ENCODE data around the gene CORIN. TPM values are rescaled to one million over a fixed set of nuclear protein-coding genes. Genes with fewer than 3 reads are reported as not detected.
"Not testable (repeated sequence)": the region's sequence is repeated elsewhere in the genome, so short reads cannot be mapped to it uniquely, and the experiment has no call there.

CORIN gene
- total and polyA plus RNA-seq, 7 donors: under 0.01 to 2.5 (median 0.34) TPM

- intact Hi-C loops (cut with DNase I): no loop called here
- peaks cover 0 to 44% (median 6%) of the 10 kb centered on the region in 4 donors for H3K36me3 ChIP-seq
- TF ChIP-seq POLR2A (IDR thresholded peaks at IDR 0.05) (no peak), CTCF (IDR thresholded peaks at IDR 0.05) (no peak), POLR2AphosphoS5 (IDR thresholded peaks at IDR 0.05) (no peak), EP300 (IDR thresholded peaks at IDR 0.05) (no peak)
- WGBS, 2 donors: 95 to 99% methylated on average over 1 of the region's 1 CpG
- no peak overlapping the region for H3K4me3 ChIP-seq
- H3K9me3 ChIP-seq: no peaks in the 10 kb centered on the region
- no peaks in the 10 kb centered on the region for H3K27me3 ChIP-seq
- no peak for DNase-seq
- H3K4me1 ChIP-seq: no peaks in the 10 kb centered on the region
- H3K27ac ChIP-seq: no peak overlapping the region
Observed at GRCh38 chr4:47560682-47561081, 277.2 kb downstream of the CORIN start.

DNA sequence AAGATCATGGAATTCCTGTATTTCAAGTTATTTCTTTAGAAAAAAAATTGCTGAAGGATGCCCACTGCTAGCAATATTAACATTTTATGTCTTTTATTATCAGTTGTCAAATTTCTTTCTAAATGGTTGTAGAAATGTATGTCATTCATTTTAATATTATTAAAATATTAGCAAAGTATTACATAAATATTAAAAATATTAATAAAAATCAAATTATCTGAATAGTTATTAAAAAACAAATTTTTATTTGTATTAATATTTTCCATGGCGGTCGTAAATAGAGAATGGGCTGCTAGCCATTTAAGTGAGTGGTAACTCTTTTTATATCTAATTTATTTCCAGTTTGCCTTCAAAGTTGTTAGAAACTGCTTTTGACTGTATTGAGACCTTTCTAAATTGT lies 280.6 kb downstream of the CORIN start:
- WGBS, 2 donors: 98% methylated on average over 2 of the region's 2 CpGs
- no peak for TF ChIP-seq POLR2AphosphoS5 (IDR thresholded peaks at IDR 0.05)
- no peak for TF ChIP-seq POLR2A (IDR thresholded peaks at IDR 0.05)
- Histone ChIP-seq H3K36me3 (peaks cover 0 to 62% (median 9%) of the 10 kb centered on the region in 4 donors), H3K4me1 (no peaks in the 10 kb centered on the region), H3K27ac (no peak overlapping the region), H3K9me3 (no peaks in the 10 kb centered on the region), H3K4me3 (no peak overlapping the region), H3K27me3 (no peaks in the 10 kb centered on the region)
- no peak for DNase-seq
- intact Hi-C loops (cut with DNase I): no loop called here

DNA sequence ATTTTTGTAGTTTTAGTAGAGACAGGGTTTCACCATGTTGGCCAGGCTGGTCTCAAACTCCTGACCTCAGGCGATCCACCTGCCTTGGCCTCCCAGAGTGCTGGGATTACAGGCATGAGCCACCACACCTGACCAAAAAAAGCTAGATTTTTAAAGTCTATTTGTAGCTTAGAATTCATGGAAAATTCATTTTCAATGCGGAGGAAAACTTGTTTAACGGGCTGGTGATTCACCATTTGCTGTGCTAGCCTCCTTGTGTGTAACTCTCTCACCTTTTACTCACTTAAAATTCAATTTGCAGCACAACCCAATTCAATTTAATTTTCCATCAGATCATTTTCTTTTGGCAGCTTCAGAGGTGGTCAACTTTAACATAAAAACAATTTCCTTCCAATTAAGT lies 281.9 kb downstream of the CORIN start:
- WGBS, 2 donors: 80 to 96% methylated on average over 3 of the region's 3 CpGs
- H3K4me3 ChIP-seq; H3K9me3 ChIP-seq; intact Hi-C loops (cut with DNase I); H3K27ac ChIP-seq; H3K27me3 ChIP-seq; DNase-seq; H3K4me1 ChIP-seq: not testable (repeated sequence)
- H3K36me3 ChIP-seq: peaks cover 0 to 48% (median 4%) of the 10 kb centered on the region in 4 donors

DNA sequence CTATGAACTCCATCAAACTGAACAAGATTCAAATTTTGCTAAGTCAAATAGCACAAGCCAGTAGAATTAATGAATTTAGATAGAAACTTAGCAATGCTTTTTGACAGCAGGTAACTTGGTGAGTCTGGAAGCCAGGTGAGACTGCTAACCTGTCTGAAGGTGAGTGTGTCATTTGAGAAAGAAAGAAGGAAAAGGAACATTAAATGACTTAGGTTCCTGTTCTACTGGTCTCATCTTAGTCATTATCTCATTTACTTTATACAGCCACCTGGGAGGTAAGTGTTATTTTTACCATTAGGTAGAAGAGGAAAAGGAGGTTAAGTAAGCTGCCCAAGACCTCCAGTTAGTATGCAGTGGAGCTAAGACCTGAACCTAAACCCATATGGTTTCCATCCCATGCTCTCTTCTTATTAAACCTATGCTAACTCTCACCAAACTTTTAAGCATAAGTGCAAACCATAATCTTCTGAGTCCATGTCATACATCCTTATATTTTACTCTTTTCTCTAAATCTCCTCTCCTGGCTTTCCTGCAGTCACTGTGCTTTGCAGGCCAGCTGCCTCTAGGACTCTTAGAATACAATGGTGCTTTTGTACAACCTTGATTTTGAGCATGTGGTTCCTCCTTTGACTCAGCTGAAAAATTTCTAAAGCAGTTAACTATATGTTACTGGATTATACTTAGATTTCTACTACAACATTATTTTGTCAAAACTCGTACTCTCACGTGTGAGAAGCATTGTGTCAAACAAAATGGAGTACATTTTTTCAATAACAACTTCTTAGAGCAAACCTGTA lies 284.3 kb downstream of the CORIN start:
- no peak overlapping the region for H3K27ac ChIP-seq
- H3K4me3 ChIP-seq: no peak overlapping the region
- 66 to 87% methylated on average over 2 of the region's 2 CpGs for WGBS, 2 donors
- H3K9me3 ChIP-seq: no peaks in the 10 kb centered on the region
- intact Hi-C loops (cut with DNase I): no loop called here
- DNase-seq: no peak
- TF ChIP-seq POLR2AphosphoS5 (IDR thresholded peaks at IDR 0.05) (no peak), EP300 (IDR thresholded peaks at IDR 0.05) (no peak), CTCF (IDR thresholded peaks at IDR 0.05) (no peak), POLR2A (IDR thresholded peaks at IDR 0.05) (no peak)
- H3K4me1 ChIP-seq: no peaks in the 10 kb centered on the region
- peaks cover 0 to 47% (median 6%) of the 10 kb centered on the region in 4 donors for H3K36me3 ChIP-seq
- H3K27me3 ChIP-seq: no peaks in the 10 kb centered on the region

GRCh38 chr4:47551682-47552081 lies 286.2 kb downstream of the CORIN start:
- no peaks in the 10 kb centered on the region for H3K9me3 ChIP-seq
- H3K4me3 ChIP-seq: no peak overlapping the region
- H3K27ac ChIP-seq: no peak overlapping the region
- no peaks in the 10 kb centered on the region for H3K27me3 ChIP-seq
- no peak for TF ChIP-seq EP300 (IDR thresholded peaks at IDR 0.05)
- TF ChIP-seq CTCF (IDR thresholded peaks at IDR 0.05): no peak
- TF ChIP-seq POLR2A (IDR thresholded peaks at IDR 0.05): no peak
- no peak for TF ChIP-seq POLR2AphosphoS5 (IDR thresholded peaks at IDR 0.05)
- DNase-seq: no peak
- H3K4me1 ChIP-seq: no peaks in the 10 kb centered on the region
- peaks cover 6 to 55% (median 15%) of the 10 kb centered on the region in 4 donors for H3K36me3 ChIP-seq
- intact Hi-C loops (cut with DNase I): no loop called here
